NCI-H1436 treated with DMSO at 0.1 percent for 48 hours (cell line): ENCODE measurements around the gene CLUH.

ENCODE experiments used
- DNase-seq: peaks from one replicate; lab custom pipeline; 2025; lab: John Stamatoyannopoulos, UW

CLUH gene

DNA sequence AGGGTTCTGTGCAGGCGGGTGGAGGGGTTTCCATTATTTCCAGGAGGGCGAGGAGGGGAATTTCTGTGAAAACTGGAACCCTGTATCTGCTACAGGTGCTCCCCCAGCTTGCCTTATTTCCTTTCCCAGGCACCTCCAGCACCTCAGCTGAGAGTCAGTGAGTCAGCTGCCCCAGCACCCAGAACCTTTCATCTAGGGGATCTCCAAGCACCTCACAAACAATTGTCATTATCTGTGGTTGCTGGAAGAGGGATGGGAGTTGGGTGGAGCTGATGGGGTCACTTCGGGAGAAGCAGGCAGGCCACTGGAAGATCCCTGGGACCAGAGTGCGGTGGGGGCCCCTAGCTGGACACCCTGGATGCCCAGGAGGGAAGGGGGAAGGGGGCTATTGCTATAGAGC is 10.0 kb upstream of the CLUH start:
- no peak for DNase-seq

GRCh38 chr17:2719861-2720260 is 8.3 kb upstream of the CLUH start:
- DNase-seq: no peak

DNA sequence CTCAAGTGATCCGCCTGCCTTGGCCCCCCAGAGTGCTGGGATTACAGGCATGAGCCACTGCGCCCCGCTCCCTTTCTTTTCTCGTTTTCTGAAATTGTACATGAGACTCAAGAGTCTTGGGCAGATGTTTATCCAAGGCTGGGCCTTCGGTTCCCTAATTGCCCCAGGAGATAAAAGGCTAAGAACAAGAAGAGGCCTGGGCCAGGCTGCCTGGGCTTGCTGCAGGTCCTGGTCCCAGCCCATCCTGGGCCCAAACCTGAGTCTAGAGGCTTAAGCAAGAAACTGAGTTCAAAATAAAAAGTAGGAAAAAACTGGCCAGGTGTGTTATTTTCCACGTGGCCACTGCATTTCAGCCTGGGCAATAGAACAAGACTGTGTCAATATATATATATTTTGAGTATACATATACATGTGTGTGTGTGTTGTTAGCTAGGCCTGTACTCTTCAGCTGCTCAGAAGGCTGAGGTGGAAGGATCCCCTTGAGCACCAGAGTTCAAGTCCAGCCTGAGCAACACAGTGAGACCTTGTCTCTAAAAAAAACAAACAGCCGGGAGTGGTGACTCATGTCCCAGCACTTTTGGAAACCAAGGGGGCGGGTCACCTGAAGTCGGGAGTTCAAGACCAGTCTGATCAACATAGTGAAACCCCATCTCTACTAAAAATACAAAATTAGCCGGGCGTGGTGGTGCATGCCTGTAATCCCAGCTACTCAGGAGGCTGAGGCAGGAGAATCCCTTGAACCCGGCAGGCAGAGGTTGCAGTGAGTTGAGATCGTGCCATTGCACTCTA is 6.8 kb upstream of the CLUH start:
- DNase-seq: no peak

DNA sequence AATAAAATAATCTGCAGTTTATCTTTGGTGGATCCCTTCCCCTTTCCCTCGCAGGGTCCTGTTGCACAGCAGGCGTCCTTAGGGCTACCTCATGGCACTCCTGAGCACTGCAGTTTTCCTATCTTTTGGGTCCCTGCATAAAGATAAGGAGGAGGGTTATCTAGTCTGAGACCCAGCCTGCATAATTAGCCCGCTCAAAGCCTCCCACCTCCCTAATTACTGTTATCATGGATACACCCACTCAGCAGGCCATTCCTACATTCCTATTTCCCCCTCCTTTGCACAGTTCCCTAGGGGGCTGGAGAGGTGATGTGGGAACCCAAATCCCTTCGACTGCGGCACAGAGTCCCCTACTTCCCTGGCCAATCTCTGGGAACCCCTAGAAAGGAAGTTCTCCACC is 5.1 kb upstream of the CLUH start:
- DNase-seq: no peak

DNA sequence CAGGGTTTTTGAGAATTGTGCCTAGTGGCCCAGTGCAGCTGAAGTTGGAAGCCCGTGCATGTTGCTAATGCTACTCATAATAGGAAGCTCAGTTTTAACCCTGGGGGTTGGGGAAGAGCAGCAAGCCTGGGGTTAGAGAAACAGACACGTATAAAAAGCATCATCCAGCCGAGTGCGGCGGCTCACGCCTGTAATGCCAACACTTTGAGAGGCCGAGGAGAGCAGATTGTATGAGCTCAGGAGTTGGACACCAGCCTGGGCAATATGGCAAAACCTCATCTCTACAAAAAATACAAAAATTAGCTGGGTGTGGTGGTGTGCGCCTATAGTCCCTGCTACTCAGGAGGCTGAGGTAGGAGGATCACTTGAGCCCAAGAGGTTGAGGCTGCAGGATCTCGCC is 2.3 kb upstream of the CLUH start:
- no peak for DNase-seq

DNA sequence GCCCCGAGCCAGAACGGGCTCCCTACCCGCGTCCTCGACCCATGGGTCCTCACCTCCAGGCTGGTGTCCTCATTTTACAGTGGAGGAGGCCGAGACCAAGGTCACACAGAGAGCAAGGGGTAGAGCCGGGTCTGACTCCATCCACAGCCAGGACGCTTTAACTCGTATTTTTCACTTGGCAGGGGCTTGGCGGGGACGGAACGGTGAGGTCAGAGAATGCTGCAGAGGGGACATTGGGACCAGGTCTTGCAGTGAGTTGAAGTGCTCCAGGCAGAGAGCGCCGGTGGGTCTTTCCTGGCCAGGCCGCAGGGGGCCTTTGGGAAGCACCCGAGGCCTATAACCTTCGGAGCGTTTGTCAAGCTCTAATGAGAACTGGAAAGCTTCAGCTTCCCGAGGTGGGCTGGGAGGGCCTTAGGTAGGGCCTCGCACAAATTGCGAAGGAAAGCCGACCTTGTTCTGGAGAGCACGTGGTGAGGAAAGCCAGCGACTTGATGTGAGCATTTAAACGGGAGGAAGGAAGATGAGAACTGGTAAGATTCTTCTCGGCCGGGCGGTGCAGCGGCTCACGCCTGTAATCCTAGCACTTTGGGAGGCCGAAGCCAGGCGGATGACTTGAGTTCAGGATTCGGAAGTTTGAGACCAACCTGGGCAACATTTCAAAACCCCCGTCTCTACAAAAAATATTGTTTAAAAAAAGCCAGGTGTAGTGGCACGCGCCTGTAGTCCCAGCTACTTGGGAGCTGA is 908 bp upstream of the CLUH start:
- no peak for DNase-seq

DNA sequence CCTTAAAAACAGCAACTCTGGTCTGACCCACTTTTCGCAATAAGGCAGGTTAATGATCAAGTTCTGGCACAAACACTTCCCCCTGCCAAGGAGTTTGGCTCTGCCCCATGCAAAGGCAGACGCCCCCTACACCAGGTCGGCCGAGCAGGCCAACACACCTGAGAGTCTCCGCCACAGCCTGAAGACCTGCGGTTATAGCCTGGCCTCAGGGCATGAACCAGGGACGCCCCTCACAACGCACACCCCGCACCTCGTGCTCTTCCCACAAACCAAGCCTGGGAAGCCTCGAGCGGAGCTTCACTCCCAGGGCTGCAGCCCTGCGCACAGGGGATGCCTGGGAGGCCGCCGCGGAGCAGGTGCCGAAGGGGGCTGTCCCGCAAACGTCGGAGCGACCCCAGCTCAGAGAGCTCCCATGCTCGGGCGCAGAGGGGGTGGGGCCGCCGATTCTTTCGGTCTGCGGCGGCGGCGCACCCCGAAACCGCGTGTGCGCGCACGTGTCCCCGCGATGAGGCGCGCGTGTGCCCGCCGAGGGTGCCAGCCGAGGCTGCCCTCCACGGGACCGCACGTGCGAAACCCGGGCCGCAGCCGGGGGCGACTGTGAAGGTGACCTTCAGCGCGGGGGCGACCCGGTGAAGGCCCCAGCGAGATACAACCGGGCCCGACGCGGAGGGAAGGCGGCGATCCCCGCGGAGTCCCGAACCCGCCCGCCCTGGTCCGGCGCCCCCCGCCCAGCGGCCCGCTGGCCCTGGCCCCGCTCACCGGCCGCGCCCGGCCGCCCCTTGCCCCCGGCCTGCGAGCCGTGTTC is 559 bp downstream of the CLUH start:
- no peak for DNase-seq

- no peak for DNase-seq
These were observed 1.3 kb downstream of the CLUH start for GRCh38 chr17:2710071-2710802.

DNA sequence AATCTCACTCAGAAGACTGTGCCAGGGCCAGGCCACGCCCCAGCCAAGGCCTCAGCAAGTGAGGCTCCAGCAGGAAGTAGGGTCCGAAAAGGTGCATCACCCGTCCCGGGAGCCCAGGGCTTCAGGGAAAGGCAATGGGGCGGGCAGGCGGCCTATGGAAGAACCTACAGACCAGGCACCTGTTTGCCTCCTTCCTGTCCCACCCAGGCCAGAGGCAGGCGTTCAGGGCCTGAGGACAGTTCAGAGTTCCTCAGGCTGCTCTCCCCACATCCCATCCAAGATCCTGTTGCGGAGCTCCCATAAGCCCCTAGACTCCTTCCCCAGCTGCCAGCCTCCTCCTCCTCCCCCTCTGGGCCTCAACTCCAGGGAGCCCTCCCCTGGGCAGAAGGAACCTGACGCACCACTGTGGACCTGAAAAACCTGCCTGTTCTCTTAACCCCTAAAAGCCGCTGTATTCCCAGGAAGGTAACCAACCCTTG is 2.3 kb downstream of the CLUH start:
- no peak for DNase-seq

- DNase-seq: no peak
These were observed 2.9 kb downstream of the CLUH start for GRCh38 chr17:2708585-2709182.

DNA sequence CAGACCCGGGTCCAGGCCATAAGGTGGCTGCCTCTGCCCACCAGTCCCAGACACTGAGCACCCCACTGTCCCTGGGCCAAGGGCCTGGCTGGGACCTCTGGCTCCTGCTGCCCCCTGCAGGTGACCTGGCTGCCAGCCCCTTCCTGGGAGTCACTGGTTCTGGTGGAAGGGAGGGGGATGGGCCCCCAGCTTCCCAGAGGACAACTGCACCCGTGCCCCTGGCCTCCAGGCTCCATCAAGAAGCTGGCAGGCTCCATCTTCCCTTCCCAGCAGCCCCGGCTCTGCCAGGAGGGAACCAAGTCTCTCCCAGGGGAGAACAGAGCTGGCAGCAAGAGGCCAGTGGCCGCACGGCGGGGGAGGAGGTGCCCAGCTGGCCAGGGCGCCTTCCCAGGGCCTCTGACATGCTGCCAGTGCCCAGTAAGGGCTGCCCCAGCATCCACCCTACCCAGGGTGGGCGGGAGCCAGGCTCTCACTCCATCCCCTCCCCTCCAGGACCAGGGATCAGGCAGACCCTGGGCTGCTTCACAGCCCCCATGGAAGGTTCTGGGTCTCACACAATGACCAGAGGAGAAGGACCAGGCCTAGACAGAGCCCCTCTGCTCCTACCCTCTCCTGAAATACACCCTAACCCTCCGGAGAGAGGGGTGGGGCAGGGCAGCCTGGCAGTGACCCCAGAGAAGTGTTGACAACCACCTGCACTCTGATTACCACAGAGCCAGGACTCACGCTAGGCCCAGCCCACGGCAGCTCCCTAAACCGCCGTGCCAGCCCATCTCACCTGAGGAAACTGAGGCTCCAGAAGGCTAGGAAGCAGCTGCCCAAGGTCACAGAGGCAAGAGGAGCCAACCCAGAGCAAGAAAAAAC is 3.6 kb downstream of the CLUH start:
- no peak for DNase-seq

- no peak for DNase-seq
These were observed 4.6 kb downstream of the CLUH start for GRCh38 chr17:2706911-2707510.

GRCh38 chr17:2705888-2706795 is 5.4 kb downstream of the CLUH start:
- DNase-seq: no peak

GRCh38 chr17:2705263-2705662 is 6.3 kb downstream of the CLUH start:
- no peak for DNase-seq

DNA sequence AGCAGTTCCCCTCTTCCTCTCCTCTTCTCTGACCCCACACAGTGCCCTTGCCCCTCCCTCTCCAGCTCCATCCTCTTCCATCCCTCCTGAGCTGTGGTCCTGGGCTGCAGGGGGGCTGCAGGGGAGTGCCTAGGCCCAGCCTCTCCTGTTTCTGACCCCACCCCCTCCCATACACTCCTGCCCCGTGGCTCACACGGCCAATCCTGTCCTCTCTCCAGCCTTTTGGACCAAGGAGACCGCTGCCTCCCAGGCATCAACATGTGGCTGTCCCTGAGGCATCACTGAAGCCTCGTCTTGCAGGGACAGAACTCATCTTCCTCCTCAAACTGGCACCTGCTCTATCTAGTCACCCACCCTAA is 6.7 kb downstream of the CLUH start:
- no peak for DNase-seq

GRCh38 chr17:2704031-2704889 is 7.3 kb downstream of the CLUH start:
- no peak for DNase-seq

- no peak for DNase-seq
These were observed 8.0 kb downstream of the CLUH start for GRCh38 chr17:2703606-2704005.

DNA sequence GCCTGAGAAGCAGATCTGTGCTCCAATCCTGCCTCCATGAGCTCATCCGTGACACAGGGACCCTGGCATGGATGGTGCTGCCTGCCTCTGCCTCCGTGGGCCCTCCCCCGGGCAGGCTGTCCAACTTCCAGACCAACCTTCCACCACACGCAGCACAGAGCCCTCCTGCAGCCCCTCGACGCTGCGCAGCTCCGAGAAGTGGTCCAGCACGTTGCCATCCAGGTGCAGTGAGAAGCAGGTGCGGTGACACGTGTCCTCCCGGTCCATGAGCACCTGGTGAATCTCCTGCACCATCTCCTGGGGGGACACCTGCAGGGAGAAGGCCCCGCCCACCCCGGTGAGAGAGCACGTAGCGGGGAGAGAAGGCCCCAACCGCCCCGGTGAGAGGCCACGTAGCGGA is 8.4 kb downstream of the CLUH start:
- no peak for DNase-seq
